GM19240 (cell line): ENCODE results near the gene MSLN.
"Not testable (repeated sequence)": the region's sequence is repeated elsewhere in the genome, so short reads cannot be mapped to it uniquely, and the experiment has no call there.

ENCODE experiments used
- DNase-seq: peaks from one replicate; pipeline ENCODE4 v3.0.0; 2011; ENCODE audit warnings: low spot score; ENCODE audit not compliant: insufficient read length

MSLN gene

GRCh38 chr16:734208-734980, 26.1 kb upstream of the MSLN start:
- no peak for DNase-seq

- DNase-seq, result no peak
These were observed 25.3 kb upstream of the MSLN start for GRCh38 chr16:734981-735881.

GRCh38 chr16:735982-736453, 24.5 kb upstream of the MSLN start:
- peak; percentile 82 for DNase-seq

DNA sequence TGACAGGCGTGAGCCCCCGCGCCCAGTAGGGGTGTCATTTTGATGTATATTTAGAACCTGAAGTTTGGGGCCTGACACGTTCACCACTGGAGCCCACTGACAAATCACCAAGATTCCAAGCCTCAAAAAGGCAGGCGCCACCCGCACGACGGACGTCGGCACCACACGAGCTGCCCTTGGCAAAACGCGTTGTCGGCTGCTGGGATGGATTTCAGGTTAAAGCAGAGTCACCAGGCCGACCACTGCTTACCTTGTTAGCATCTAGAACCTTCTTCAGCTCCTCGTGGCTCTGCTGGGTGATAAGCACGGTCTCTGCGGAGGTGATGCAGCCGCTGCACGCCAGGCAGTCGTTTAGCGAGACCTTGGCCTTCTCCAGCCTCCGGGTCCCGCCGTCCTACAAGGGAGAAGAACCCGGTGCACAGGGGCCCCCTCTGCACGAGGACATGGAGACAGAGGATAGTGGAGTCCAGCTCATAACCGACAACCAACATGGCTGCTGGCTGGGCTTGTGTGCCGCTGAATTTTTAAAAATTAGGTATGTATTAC, 23.5 kb upstream of the MSLN start:
- DNase-seq, result no peak

- no peak for DNase-seq
These were observed 20.7 kb upstream of the MSLN start for GRCh38 chr16:739560-740458.

GRCh38 chr16:740459-740763, 20.1 kb upstream of the MSLN start:
- DNase-seq, result no peak

- DNase-seq, result peak; percentile 92
These were observed 19.6 kb upstream of the MSLN start, which contains the start of gene CIAO3 for GRCh38 chr16:740764-741505. Gene CIAO3 (minus strand): TSS chr16:740997. CDS start chr16:740985, 12 bp downstream.

- DNase-seq, result no peak
These were observed 18.4 kb upstream of the MSLN start for GRCh38 chr16:741986-742629.

DNA sequence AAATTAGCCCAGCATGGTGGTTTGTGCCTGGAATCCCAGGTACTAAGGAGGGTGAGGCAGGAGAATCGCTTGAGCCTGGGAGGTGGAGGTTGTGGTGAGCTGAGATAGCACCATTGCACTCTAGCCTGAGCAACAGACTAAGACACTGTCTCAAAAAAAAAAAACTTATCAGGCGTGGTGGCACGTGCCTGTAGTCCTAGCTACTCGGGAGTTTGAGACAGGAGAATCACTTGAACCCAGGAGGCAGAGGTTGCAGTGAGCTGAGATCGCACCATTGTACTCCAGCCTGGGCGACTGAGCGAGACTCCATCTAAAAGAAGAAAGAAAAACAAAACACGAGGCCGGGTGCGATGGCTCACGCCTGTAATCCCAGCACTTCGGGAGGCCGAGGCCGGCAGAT, 17.6 kb upstream of the MSLN start:
- DNase-seq, result not testable (repeated sequence)

DNA sequence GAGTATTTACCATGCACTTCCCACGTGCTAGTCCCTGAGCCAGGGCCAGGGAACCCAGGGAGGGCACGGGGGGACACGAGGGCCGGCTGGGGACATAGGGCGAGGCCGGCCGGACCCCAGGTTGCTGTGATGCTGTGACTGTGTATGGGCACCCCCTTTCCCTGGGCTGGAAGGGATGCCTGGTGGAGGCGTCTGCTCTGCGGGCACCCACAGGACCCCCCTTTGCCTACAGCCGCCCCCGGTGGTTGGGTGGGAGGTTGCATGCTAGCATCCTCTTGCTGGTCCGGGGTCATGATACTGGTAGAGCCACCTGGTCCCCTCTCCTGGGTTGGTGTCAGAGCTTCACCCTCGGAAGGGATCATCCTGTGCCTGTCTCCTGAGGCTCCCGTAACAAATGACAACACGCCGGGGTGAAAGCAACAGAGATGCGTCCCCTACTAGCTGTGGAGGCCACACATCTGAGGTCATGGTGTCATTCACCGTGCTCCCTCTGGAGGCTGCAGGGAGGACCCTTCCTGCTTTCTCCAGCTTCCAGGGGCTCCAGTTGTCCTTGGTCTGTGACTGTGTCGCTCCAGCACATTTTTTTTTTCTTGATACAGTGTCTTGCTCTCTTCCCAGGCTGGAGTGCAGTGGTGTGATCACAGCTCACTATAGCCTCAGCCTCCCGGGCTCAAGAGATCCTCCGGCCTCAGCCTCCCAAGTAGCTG, 16.6 kb upstream of the MSLN start:
- no peak for DNase-seq

DNA sequence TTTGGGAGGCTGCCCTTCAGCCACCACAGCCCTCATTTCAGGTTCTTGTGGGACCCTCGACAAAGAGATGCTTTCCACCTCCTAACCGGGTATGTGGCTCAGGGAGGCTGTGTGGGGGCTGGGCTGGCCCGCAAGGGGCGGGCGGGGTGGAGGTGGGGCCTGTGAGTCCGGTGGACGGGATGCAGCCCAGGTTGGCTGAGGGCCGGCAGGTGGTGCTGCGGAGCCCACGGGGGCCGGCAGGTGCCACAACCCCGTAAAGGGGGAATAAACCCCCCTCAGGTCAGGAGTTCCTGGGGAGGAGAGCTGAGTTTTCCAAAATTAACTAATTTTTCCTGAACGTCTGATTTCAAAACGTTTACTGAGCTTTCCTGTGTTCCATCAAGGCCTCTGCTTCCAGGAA, 14.8 kb upstream of the MSLN start:
- DNase-seq, result no peak

DNA sequence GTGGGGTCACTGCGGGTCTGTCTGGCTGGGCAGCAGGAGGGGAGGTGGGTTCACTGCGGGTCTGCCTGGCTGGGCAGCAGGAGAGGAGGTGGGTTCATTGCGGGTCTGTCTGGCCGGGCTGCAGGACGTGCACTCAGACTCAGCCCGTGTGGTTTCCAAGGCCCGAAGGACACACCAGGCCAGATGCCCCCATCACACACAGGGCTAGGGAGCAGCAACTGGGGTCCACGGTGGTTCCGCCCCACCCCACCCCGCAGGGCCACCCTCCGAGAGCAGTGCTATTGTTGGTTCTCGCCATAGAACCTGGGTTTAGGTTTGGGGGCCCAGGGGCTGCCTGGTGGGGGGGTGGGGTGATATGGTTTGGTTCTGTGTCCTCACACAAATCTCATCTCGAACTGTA, 13.9 kb upstream of the MSLN start:
- no peak for DNase-seq

GRCh38 chr16:747978-748746, 12.4 kb upstream of the MSLN start:
- DNase-seq, result no peak

DNA sequence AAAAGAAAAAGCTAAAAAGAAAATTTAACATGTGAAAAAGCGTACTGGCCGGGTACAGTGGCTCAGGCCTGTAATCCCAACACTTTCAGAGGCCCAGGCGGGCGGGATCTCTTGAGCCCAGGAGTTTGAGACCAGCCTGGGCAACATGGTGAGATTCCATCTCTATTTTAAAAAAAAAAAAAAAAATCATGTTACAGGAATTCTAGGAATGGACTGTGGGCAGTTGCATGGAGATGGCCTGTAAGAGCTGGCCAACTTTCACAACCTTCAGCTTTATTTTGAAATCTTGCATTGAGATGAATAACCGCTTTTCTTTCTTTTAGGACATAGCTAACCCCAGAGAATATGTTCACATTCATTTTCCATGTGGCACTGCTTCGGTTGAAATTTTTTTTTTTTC, 11.5 kb upstream of the MSLN start:
- DNase-seq, result no peak

DNA sequence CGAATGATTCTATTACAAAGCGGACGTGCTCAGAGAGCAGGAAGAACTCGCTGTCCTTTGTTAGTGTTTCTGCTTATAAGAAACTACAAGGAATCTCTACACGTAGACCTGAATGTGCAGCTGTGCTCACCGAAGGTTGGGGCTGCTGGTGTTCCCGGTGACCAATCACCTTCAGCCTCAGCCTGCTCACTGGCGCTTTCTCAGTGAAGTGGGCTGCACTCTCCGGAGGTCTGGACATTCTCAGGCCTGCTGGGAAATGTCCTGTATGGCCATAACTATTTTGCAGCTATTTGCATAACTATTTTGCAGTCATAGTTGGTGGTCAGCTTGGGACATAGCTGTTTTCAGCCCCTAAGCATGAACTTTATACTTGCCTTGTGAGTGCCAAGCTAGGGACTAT, 10.0 kb upstream of the MSLN start:
- DNase-seq, result no peak

DNA sequence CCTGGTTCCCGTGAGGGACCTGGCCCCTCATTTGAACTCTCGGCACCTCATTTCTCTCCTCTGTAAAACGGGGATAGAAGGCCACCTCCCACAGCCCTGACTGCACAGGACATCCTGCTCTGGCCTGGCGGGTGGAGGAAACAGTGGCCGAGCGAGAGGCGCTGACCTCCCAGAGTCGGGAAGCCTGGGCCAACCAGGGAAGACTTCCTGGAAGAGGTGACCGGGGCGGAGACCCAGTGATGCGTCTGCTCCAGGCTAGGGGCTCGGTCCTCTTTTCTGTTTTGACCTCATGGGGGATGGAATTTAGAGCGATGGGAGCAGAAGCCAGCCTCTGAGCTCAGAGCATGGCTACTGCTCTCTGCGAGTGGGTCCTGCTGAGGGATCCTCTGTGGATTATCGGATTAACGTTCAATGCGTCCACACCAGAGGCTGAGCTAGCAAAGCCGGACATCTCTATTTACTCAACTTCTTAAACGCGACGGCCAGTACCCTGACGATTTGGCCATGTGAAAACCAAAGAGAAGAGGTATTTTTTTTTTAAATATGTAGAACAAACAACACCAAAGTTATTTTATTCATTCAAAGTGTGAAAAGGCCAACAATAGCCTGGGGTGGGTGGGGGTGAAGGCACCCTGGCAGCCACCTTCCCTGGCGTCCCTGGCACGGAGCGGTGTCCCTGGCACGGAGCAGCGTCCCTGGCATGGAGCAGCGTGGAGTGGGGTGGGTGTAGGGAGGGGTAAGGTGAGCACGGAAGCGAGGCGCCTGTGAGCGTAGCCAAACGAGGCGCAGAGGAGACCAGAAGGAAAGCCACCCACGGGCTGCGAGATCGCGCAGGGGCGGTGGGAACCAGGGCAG, 9.2 kb upstream of the MSLN start:
- no peak for DNase-seq

- DNase-seq, result no peak
These were observed 8.6 kb upstream of the MSLN start for GRCh38 chr16:752007-752312.

GRCh38 chr16:754121-754607, 6.4 kb upstream of the MSLN start:
- DNase-seq, result not testable (repeated sequence)
